Measurements from ENCODE around the gene LRRTM1. TPM values are rescaled to one million over a fixed set of nuclear protein-coding genes. Genes with fewer than 3 reads are reported as not detected.

The LRRTM1 gene
- total and polyA plus RNA-seq, 4 donors, result 0.09 TPM; not detected in 3

DNA sequence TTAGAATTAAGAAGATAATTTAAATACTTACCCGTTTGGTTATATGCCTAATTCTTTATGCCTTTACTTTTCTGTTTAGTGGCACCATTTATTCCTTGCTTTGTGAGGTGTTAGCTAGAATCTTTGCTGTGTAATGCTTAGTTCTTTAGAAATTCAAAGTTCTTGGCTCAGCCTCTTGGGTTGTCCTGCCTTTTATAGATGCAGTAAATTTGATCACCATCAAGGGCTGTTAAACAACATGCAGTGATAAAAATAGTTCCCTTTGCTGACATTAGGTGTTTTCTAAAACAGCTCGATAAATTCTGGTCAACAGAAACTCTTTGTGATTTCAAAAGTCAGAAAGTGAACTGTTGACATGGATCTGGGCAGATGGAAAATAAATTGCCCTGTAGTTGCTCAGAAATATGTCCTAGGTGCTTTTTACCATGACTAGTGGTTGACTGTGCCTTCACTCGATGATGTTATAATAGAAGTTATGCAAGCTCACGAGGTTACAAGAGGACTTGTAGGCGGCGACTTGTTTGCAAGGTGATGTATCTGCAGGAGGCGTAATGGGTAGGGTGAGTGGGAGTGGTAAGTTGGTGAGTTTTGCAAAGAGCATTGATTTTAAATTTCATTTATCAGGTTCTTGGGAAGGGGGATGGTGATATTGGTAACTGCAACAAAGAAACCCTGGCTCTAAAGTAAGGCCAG, 52.1 kb downstream of the LRRTM1 start (continued):
- TF ChIP-seq, protein P1, sequence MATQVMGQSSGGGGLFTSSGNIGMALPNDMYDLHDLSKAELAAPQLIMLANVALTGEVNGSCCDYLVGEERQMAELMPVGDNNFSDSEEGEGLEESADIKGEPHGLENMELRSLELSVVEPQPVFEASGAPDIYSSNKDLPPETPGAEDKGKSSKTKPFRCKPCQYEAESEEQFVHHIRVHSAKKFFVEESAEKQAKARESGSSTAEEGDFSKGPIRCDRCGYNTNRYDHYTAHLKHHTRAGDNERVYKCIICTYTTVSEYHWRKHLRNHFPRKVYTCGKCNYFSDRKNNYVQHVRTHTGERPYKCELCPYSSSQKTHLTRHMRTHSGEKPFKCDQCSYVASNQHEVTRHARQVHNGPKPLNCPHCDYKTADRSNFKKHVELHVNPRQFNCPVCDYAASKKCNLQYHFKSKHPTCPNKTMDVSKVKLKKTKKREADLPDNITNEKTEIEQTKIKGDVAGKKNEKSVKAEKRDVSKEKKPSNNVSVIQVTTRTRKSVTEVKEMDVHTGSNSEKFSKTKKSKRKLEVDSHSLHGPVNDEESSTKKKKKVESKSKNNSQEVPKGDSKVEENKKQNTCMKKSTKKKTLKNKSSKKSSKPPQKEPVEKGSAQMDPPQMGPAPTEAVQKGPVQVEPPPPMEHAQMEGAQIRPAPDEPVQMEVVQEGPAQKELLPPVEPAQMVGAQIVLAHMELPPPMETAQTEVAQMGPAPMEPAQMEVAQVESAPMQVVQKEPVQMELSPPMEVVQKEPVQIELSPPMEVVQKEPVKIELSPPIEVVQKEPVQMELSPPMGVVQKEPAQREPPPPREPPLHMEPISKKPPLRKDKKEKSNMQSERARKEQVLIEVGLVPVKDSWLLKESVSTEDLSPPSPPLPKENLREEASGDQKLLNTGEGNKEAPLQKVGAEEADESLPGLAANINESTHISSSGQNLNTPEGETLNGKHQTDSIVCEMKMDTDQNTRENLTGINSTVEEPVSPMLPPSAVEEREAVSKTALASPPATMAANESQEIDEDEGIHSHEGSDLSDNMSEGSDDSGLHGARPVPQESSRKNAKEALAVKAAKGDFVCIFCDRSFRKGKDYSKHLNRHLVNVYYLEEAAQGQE (IDR thresholded peaks at IDR 0.05), result no peak
- TF ChIP-seq NR2F2 (IDR thresholded peaks at IDR 0.05) (no peak), FOXA1 (IDR thresholded peaks at IDR 0.05) (no peak), RXRA (IDR thresholded peaks at IDR 0.05) (no peak), EGR1 (IDR thresholded peaks at IDR 0.05; ENCODE audit: low read depth in 2 of 2) (no peak), JUND (IDR thresholded peaks at IDR 0.05) (no peak)
